GM19467 (cell line): Measurements from ENCODE around the gene SLC6A12.
A peak's percentile ranks its signal among the peaks of the same experiment; 100 is the strongest.
"Not testable (repeated sequence)": the region's sequence is repeated elsewhere in the genome, so short reads cannot be mapped to it uniquely, and the experiment has no call there.

Experiments used
- ATAC-seq: cut with Tn5 transposase; IDR thresholded peaks from one replicate; pipeline ENCODE4 v1.9.1; 2021; ENCODE audit warnings: mild to moderate bottlenecking, moderate library complexity; ENCODE audit not compliant: unreplicated experiment

Gene SLC6A12

DNA sequence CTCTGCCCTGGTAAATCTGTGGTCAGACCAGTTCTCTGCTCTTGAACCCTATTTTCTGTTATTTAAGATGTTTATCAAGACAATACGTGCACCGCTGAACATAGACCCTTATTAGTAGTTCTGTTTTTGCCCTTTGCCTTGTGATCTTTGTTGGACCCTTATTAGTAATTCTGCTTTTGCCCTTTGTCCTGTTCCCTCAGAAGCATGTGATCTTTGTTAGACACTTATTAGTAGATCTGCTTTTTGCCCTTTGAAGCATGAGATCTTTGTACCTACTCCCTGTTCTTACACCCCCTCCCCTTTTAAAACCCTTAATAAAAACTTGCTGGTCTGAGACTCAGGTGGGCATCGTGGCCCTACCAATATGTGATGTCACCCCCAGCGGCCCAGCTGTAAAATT is 22.0 kb upstream of the SLC6A12 start:
- not testable (repeated sequence) for ATAC-seq

DNA sequence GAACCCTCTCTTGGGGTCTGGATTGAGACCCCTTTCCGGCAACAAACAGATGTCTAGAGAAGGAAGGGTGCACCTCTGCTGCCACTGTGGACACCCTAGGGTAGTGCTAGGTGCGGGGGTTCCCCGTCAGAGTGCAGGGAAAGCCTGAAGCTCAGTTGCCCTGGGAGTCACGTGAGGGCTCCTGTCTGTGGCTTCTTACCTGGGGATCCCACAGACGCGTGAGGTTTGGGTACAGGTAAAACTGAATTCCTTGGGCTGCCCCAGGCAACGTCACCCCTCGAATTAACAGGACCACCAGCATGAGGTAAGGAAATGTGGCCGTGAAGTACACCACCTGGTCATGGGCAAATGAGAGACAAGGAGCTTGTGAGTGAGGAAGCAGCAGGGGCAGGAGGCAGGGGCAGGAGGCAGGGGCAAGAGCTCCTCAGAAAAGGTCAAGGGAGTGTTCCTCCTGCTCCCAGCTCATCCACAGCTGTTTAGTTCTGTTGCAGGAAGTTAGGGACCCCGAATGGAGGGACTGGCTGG is 21.0 kb upstream of the SLC6A12 start:
- ATAC-seq, result no peak

DNA sequence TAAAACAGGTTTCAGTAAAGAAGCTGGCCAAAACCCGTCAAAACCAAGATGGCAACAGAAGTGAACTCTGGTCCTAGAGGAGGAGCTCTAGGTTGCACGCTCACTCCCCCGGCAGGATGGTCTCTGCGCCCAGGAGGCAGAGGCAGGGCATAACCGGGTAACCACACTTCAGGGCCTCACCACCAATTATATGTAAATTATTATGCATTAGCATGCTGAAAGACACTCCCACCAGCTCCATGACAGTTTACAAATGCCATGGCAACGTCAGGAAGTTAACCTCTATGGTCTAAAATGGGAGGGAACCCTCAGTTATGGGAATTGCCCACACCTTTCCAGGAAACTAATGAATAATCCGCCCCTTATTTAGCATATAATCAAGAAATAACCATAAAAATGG is 20.1 kb upstream of the SLC6A12 start:
- no peak for ATAC-seq

DNA sequence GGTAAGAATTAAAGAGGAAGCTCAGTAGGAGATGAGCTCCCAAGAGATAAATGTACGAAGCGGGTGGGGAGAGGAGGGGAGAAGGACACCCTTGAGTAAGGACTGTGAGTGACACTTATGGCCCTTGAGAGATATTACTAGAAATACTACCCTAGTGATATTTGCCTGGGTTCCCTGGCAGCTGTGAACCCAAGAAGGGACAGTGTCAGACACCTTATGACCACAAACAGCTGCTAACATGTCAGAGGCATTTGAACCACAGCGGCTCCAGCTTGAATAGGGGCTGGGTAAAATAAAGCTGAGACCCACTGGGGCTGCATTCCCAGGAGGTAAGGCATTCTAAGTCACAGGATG is 19.6 kb upstream of the SLC6A12 start:
- no peak for ATAC-seq

DNA sequence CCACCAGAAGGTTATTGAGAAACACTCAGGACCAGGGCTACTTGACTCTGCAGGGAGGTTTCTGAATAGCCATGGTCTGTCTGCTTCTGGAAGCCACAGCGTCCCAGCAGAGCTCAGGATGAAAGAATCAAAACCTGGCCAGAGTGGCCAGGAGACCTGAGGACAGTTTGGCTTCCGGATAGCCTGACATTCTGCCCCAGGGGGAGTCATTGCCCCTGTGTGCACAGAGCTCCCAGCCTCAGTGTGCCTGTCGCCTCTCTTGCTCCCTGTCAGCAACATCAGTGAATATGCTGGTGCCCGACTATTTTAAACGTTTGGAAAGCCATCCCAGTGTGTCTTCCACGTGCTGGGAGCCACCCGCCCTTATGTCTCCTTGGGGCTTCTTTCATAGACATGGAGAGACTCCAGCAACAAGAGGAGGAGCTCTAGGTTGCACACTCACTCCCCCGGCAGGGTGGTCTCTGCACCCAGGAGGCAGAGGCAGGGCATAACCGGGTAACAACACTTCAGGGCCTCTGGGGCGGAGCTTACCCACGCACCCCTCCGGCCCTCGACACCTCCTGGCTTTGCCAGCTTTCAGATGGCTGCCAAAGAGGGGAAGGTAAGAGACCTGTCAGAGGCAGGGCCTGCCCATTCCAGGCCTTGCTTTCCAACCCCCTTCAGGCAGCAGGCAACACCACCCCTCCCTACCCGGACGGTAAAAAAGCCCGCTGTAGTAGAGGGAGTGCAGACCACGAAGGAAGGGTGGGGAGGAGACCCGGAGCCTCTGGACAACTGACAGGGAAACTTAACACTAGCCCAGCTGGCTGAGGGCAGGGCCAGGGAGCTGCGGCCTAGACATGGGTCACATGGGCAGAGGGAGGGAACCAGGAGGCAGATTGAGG is 19.0 kb upstream of the SLC6A12 start:
- ATAC-seq, result no peak

DNA sequence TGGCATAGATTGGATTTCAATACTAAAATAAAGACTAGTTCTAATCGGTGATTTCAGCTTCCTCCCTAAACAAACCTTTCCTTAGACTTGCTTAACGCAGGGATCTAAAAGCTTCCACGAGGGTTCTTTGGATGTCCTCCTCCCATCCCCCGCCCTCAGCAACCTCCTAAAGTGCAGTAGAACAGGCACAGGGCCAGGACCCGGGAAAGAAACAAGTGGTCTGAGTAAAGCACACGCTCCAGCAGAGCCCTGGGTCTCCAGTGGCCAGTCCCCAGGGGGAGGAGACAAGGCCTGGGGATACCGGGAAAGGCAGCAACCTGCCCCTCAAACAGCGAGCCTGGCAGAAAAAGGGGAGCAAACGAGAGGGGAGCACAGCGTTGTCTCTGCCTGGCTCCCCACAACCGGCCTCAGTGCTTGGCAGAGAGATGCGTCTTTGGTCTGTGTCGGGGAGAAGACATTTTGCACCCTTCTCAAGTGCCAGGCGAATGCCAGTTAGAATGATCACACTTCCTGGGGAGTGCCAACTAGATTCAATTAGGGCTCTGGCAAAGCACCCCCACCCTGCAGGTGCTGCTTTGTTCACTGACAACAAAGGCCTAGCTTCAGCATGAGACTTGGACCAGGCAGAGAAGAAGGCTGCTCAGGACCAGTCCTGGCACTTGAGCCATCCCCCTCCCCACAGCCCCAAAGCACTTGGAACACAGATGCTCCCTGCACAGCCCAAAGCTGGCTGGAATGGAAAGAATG is 17.1 kb upstream of the SLC6A12 start:
- no peak for ATAC-seq

DNA sequence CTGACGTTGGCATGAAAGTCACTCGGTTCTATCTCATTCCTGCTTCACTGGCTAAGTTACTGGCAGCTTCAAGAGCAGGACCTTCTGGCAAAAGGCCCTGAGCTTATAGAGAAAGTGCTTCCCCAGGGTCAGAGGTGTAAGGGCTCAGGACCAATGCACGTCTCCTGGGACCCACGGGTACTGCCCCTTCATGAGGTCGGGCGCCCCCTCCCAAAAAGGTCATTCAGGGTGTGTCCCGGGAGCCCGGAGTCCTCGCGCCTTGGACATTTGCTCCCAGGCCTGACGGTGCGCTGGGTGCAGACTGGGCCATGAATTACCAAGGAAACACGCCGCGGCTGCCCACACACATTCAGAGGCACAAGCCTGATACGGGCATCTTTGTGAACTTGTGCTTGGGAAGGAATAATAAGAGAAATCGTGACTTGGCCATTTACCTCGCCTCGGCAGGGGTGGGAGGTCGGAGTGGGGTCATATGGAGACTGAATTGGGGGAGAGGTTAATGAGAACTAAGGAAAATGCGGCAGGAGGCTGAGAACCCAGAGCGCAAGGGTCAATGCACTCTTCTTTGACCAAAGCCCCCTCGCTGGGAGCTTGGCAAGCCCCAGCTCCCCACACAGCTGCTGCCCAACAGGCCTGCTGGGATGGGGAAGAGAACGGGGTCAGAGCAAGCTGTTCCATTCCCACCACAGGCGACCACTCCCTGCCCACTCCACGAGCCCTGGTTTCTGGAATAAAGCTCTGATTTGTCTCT is 15.7 kb upstream of the SLC6A12 start:
- no peak for ATAC-seq

DNA sequence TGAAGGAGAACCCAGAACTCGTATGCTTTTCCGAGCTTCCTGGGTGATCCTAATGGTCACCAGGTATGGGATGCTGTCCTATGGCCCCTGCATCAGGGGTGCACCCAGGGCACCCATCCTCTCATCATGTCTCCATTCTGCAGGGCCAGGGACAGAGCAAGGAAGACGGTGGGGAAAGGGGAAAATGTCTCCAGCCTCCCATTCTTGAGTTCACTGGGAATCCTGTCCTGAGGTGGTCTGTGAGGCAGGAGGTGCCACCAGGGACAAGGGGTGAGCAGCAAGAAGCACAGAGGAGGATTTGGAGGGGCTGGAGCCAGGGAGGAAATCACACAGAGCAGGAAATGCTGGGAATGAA is 14.9 kb upstream of the SLC6A12 start:
- ATAC-seq, result no peak

DNA sequence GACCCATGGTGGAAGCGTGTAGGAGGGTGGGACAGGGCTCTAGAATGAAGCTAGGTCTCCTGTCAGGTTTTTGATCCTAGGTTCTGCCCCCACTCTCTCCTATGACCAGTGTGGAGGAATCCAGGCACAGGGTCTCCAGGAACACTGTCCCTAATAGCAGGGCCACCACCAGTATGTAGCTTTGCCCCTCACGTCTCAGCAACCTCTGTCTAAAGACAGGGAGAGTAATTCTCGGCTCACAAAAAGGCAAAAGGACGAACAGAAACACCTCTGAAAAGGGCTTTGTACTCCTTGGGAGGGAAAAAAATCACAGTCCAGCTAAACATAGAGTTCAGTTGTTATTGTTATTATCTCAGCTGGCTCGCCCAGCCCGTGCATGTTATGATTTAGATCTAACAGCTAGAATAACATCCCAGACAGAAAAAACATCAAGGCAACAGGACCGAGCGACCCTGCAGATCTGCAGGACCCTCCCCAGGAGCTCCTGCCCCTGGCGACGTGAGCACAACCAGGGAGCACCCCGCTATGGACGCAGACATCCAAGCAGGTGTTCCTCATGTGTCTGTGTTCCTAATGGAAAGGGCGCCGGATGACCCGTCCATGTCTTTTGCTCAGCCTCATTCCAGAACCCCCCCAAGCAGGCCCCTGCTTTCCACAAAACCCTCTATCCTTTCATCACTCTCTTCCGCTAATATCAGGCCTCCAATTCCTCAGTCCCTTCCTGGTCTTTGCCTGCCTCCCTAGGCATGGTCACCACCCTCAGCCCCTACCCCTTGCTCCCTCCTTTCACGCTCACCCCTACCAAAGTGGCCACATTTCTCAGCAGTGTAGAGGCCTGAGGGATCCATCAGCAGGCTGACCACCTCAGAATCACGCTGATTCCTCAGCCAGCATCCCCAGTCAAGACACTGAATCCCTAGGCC is 14.2 kb upstream of the SLC6A12 start:
- ATAC-seq, result no peak

DNA sequence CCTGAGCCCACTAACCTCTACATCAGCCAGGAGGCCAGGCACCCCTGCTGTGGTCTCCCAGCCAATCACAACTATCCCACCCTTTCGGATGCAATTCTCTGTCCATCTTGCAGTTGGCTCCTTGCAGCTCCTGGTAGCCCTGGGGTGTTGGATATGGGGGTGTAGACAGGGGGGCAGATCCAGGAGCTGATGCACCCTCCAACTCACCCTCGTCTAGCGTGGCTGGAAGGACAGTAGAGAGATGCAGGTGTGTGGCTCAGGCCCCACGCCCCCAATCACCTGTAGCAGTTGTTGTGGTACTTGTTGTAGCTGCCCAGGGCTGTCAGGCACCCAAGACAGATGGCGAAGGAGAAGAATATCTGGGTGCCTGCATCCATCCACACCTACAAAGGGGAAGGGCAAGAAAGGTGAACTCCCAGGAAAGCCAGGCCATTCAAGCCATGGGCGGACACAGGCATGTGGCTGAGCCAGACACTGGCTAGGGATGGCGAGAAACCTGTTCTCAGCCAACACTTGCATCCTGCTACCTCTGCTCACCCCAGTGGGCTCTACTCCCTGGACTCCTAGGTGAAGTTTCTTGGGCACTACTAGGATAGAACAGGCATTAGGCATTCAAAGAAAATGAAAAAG is 13.4 kb upstream of the SLC6A12 start:
- ATAC-seq, result no peak

DNA sequence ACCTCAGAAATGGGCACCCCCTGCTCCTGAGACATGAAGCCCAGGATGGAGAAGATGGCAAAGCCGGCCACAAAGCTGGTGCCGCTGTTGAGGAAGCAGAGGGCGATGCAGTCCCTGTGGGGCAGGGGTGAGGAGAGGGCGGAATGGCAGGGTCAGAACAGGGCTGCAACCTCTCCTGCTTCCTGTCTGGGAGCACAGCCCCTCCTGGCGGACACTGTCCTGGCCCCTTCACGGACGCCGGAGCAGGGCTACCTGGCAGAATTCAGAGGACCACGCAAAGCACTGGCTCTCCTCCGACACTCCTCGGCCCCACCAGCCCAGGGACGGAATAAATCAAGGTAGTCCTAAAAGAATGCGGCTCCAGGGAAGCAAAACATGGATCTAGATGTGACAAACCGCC is 12.4 kb upstream of the SLC6A12 start:
- no peak for ATAC-seq

DNA sequence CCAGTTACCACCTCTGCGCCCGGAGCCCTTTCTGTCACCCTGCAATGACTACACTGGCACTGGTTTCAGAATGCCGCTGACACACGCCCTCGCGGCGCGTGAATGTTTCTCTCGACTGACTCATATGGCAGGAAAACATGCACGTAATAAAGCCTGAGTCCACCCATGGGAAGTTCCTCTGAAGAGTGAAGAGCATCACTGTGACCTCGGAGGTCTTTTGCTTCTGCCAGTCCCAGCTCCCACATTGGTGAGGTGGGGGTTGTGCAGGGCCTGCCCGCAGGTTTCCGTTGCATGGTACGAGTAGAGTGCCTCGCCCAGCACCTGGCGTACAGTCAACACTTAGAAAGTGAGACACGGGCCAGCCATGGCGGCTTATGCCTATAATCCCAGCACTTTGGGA is 11.1 kb upstream of the SLC6A12 start:
- no peak for ATAC-seq

DNA sequence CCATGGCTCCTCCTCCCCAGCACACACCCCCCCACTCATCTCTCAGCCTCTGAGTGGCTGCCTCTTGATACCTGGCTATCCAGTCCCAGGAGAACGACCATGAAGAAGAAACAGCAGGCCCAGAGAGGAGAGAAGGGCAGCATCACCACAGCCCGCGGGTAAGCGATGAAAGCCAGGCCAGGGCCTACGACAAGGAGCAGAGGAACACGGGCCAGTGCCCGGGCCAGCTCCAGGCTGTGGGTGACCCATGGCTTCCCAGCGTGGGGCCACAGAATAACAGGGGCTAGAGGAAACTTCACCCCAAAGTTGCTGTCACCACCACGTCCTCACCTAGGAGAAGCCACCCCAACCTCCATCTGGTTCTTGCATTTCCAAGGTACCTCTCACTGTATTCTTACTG is 10.4 kb upstream of the SLC6A12 start:
- ATAC-seq, result no peak

DNA sequence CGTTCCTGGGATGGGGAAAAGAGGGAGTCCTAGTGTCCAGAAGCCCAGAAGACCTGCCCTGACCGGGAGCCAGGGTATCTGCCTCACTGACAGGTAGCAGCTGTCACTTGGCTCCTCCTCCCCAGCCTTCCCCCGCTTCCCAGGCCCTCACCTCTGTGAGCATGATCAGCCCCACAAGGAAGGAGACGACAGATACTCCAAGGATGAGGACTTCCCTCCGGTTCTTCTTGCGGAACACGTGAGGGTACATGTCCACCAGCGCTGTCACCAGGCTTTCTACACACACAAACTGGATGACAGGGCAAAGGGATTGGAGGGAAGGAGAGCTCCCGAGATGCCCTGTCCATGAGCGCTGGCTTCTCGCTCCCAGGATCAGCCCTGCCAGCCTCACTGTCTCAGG is 9.9 kb upstream of the SLC6A12 start:
- ATAC-seq, result no peak

DNA sequence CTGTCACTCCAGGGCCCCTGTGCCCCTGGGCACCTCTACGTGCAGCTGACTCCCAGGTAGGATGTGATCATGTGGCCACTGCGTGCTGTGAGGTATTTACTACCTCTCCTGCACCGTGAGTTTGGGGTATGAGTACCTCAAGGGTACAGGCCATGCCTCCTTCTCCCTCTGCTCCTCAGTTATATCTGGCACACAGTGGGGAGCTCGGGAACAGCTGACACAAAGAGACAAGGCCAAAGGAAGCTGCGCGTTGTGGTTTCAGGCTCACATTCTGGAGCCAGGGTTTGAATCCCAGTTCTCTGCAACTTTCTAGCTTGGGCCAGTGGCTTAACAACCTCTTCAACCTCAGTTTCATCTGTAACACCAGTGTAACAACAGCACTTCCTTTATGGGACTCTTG is 7.8 kb upstream of the SLC6A12 start:
- no peak for ATAC-seq

DNA sequence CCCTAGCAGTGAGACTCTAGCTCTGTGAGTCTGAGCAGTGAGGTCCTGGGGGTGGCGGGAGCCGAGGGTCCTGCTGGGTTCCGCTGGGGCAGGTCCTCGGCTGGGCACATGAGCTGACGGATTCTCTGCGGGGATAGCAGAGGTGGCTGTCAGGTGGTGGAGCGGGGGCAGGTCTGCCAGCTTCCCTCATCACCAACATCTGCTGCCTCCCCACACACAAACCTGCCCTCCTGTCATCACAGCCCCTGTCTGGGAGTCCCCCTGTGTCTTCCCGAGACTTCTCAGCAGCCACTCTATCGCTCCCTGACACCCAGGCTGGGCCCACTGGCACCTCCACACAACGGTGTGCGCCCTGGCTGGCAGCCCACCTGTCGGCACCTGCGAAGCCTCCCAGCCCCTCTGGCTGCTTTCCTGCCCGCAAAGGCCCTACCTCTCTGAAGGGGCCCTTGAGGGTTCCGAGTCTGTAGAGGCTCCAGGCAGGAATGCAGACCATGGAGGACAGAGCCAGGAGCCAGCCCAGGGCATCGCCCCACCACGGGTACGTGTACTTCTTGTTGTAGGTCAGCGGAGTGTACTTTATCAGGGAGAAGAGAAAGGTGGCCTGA is 7.1 kb upstream of the SLC6A12 start:
- no peak for ATAC-seq

DNA sequence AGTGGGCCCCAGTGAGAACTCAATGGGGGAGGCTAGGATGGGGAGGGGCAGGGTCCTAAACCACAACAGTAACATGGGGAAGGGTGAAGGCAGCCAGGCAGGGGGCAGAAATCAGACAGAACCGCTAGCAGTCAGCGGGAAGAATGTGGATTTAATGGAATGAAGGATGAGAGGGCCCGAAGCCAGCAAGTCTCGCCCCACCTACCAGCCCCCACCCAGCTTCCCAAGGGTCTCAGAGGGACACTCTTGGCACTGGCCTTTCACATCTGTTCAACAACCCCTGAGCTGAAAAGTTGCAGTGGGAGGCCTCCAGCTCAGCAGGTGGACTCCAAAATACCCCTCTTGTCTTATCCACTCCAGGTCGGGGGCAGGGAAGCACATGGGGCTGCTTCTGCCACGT is 6.5 kb upstream of the SLC6A12 start:
- ATAC-seq, result no peak

DNA sequence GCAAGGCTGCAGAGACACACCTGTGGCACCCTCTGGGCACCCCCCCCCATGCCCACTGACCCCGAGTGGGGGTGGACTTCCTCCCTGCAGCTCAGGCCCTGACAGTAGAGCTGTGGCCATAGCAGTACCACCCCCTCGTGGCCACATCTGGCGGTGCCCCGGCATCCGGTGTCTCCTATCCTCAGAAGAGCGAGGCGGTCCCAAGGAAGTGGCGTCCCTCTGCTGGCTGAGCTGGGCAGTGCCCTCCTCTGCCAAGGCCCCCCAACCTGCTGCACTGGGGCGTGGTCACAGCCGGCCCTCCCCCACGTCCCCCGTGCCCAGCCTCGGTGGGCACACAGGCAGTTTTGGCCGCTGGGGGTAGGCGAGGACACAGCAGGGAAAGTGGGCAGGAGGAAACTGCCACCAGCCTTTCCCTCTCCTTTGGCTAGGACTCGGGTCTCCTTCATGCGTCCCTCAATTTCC is 6.0 kb upstream of the SLC6A12 start:
- peak; percentile 80 for ATAC-seq
